ENCODE data around the gene HLTF.
"Not testable (repeated sequence)": the region's sequence is repeated elsewhere in the genome, so short reads cannot be mapped to it uniquely, and the experiment has no call there.

HLTF gene

GRCh38 chr3:148992027-148992634 is 94.2 kb downstream of the HLTF start:
- peak in 1 of 3 donors; percentile 28 for DNase-seq (ENCODE audit: low read depth in 3 of 3, low spot score in 1 of 3)

- DNase-seq (ENCODE audit: low read depth in 3 of 3, low spot score in 1 of 3) = peak; percentile 43 to 69 (median 69)
These were observed 94.9 kb downstream of the HLTF start, which contains the start of gene GYG1 for GRCh38 chr3:148991219-148992026. GYG1 (plus strand) TSS chr3:148991540; CDS start chr3:148991641, 101 bp downstream.

- DNase-seq (ENCODE audit: low read depth in 3 of 3, low spot score in 1 of 3) = no peak
These were observed 96.1 kb downstream of the HLTF start for GRCh38 chr3:148990236-148990635.

- DNase-seq (ENCODE audit: low read depth in 3 of 3, low spot score in 1 of 3) = not testable (repeated sequence)
These were observed 98.8 kb downstream of the HLTF start for GRCh38 chr3:148987551-148987950.

- no peak for DNase-seq (ENCODE audit: low read depth in 3 of 3, low spot score in 1 of 3)
These were observed 105.1 kb downstream of the HLTF start for GRCh38 chr3:148981273-148981672.

Data from stimulated activated CD4-positive, alpha-beta T cell treated with anti-CD3 and anti-CD28 coated beads, TNF-alpha, amount 100 ng/mL, for 1 hour (primary cell).